ENCODE measurements around the gene OR2AG1.
"Not testable (repeated sequence)": the region's sequence is repeated elsewhere in the genome, so short reads cannot be mapped to it uniquely, and the experiment has no call there.

Gene OR2AG1

DNA sequence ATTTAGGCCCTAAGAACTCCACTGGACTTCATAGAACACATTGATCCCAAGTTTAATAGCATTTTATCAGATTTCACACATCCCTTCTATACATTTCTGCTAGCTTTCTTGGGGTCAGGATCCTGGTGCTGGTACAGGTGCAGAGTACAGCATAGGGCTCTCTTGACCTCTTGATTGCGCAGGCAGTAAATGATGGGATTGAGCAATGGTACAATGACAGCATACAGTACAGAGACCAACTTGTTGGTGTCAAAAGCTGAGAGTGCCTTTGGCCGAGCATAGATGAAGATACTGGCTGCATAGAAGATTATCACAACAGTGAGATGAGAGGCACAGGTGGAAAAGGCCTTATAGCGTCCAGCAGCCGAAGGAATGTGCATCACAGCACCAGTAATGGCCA, 11.8 kb downstream of the OR2AG1 start:
- Histone ChIP-seq H3K79me2 (ENCODE audit: control insufficient read depth, insufficient read depth, low read length, unreplicated experiment) (no peaks in the 10 kb centered on the region), H3K27ac (ENCODE audit: low read depth, low read length) (no peak overlapping the region), H3K4me3 (ENCODE audit: low read depth, low read length) (no peak overlapping the region), H3K36me3 (ENCODE audit: insufficient read depth, low read length) (no peaks in the 10 kb centered on the region), H3K27me3 (ENCODE audit: insufficient read depth, low read length) (peaks cover 22% of the 10 kb centered on the region; the same call in 1 of the 2 replicates), H3K4me1 (ENCODE audit: control insufficient read depth, insufficient read depth, low read length, unreplicated experiment) (no peaks in the 10 kb centered on the region), H2AFZ (ENCODE audit: low read length, unreplicated experiment) (no peak overlapping the region)

DNA sequence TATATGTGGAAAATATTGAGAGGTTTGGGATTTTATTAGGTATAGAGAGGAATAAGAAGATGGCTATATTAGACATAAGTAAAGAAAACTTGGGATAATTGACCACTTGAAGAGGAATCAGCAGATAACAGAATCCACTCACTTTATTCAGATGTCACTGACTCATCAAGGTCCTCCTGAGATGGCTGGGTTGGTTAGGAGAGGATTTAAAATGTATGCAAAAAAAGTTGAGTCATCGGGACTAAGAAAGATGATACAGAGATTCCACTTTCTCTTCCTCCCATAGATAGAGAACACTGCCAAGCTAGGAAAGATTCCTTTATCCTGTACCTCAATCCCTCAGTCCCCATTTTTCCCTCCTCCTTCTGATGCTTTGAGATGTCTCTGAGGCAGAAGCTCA, 16.6 kb downstream of the OR2AG1 start, which contains the start of gene OR6A2:
TSS of gene OR6A2 (minus strand) at position 288 of the 400 bp plus-strand sequence. CDS start 3,981 bp downstream, outside the sequence.
- Histone ChIP-seq H3K79me2 (ENCODE audit: control insufficient read depth, insufficient read depth, low read length, unreplicated experiment) (no peaks in the 10 kb centered on the region), H3K27ac (ENCODE audit: low read depth, low read length) (no peak within 1 kb of the TSS), H3K4me3 (ENCODE audit: low read depth, low read length) (no peak within 1 kb of the TSS)

DNA sequence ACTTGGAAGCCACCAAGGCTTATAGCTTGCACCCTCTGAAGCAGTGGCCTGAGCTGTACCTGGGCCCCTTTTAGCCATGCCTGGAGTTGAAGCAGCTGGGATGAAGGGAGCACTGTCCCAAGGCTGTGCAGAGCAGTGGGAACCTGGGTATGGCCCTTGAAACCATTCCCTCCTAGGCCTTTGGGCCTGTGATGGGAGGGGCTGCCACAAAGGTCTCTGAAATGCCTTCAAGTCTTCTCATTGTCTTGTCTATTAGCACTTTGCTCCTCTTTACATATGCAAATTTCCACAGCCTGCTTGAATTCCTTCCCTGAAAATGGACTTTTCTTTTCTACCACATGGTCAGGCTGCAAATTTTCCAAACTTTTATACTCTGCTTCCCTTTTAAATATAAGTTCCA, 18.3 kb downstream of the OR2AG1 start:
- not testable (repeated sequence) for H2AFZ ChIP-seq (ENCODE audit: low read length, unreplicated experiment); H3K79me2 ChIP-seq (ENCODE audit: control insufficient read depth, insufficient read depth, low read length, unreplicated experiment); H3K27ac ChIP-seq (ENCODE audit: low read depth, low read length); H3K27me3 ChIP-seq (ENCODE audit: insufficient read depth, low read length); H3K4me3 ChIP-seq (ENCODE audit: low read depth, low read length); H3K4me1 ChIP-seq (ENCODE audit: control insufficient read depth, insufficient read depth, low read length, unreplicated experiment); H3K36me3 ChIP-seq (ENCODE audit: insufficient read depth, low read length)

More for the DNA sequence above, 16.6 kb downstream of the OR2AG1 start, which contains the start of gene OR6A2:
- no peaks in the 10 kb centered on the region for H3K36me3 ChIP-seq (ENCODE audit: insufficient read depth, low read length)
- H2AFZ ChIP-seq (ENCODE audit: low read length, unreplicated experiment), result no peak within 1 kb of the TSS
- H3K27me3 ChIP-seq (ENCODE audit: insufficient read depth, low read length), result peaks cover 8% of the 10 kb centered on the region; the same call in 1 of the 2 replicates
- no peaks in the 10 kb centered on the region for H3K4me1 ChIP-seq (ENCODE audit: control insufficient read depth, insufficient read depth, low read length, unreplicated experiment)

DNA sequence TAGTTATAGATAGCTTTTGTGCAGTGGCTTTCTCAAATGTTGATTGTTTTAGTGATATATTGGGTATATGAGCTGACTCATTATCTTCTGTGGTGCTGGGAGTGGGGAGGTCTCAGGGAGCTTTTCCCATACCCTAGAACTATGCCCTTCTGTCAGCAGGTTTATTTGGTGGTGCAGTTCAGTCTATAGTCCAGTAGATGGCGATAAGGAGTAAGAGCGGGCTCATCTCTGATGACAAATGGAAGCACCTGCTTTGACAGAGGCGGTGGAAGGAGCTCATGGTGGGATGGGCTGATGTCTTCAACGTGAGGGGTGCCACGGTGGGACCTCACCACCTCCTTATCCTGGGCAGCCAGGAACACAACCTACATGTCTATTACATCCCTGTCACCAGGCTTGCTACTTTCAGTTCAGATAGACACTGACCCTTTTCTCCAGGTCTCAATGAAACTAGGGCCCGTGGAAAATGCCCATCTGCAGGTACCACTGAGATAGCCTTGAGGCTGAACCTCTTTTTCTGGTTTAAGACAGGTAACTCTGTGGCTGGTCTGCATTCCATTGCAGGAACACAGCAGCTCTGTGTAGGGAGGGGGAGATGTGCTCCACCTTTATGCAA, 29.7 kb downstream of the OR2AG1 start:
- Histone ChIP-seq H3K27ac (ENCODE audit: low read depth, low read length) (no peak overlapping the region), H3K79me2 (ENCODE audit: control insufficient read depth, insufficient read depth, low read length, unreplicated experiment) (no peaks in the 10 kb centered on the region), H2AFZ (ENCODE audit: low read length, unreplicated experiment) (no peak overlapping the region), H3K36me3 (ENCODE audit: insufficient read depth, low read length) (no peaks in the 10 kb centered on the region), H3K4me1 (ENCODE audit: control insufficient read depth, insufficient read depth, low read length, unreplicated experiment) (no peaks in the 10 kb centered on the region), H3K27me3 (ENCODE audit: insufficient read depth, low read length) (peaks cover 4% of the 10 kb centered on the region; the same call in 1 of the 2 replicates), H3K4me3 (ENCODE audit: low read depth, low read length) (no peak overlapping the region)

DNA sequence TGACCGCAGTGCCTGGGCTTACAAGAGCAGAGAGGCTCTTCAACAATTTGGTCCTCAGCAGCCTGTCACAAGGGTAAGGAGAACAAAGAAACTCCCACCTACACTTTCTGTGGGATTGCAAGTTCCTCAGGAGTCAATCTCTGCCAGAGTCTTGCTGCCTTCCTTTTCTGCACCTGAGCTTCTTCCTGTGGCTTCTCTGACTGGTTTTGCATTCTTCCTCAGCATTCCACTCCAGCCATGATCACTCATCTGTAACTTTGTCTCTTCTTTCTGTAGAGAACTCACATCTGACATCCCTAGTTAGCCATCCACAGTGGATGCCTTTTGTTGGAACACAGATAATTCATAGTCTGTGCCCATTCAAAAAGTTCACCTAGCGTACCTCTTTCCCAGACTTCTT, 30.8 kb downstream of the OR2AG1 start:
- no peaks in the 10 kb centered on the region for H3K4me1 ChIP-seq (ENCODE audit: control insufficient read depth, insufficient read depth, low read length, unreplicated experiment)
- no peak overlapping the region for H3K4me3 ChIP-seq (ENCODE audit: low read depth, low read length)
- no peak overlapping the region for H3K27ac ChIP-seq (ENCODE audit: low read depth, low read length)
- H3K79me2 ChIP-seq (ENCODE audit: control insufficient read depth, insufficient read depth, low read length, unreplicated experiment), result no peaks in the 10 kb centered on the region
- H3K36me3 ChIP-seq (ENCODE audit: insufficient read depth, low read length), result no peaks in the 10 kb centered on the region
- peaks cover 4% of the 10 kb centered on the region; the same call in 1 of the 2 replicates for H3K27me3 ChIP-seq (ENCODE audit: insufficient read depth, low read length)
- H2AFZ ChIP-seq (ENCODE audit: low read length, unreplicated experiment), result no peak overlapping the region

DNA sequence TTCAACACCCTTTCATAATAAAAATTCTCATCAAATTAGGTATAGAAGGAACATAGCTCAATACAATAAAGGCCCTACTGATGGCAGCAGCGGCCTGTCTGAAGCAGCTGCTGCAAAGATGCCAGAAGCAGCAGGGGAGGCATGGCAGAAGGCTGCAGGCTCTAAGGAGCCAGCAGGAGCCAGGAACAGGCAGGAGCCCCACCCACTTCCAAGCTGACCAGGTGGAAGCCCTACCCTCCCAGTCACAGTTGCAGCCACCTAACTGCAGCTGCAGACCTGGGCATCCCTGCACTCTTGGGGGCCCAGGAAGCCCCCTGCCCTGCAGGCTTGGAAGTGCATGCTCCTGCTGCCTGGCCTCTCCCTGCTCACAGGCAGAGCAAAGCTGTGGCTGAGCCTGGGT, 34.9 kb downstream of the OR2AG1 start:
- Histone ChIP-seq H3K27me3 (ENCODE audit: insufficient read depth, low read length) (peaks cover 4% of the 10 kb centered on the region; the same call in 1 of the 2 replicates), H3K36me3 (ENCODE audit: insufficient read depth, low read length) (no peaks in the 10 kb centered on the region), H2AFZ (ENCODE audit: low read length, unreplicated experiment) (no peak overlapping the region), H3K4me1 (ENCODE audit: control insufficient read depth, insufficient read depth, low read length, unreplicated experiment) (no peaks in the 10 kb centered on the region), H3K79me2 (ENCODE audit: control insufficient read depth, insufficient read depth, low read length, unreplicated experiment) (no peaks in the 10 kb centered on the region), H3K4me3 (ENCODE audit: low read depth, low read length) (no peak overlapping the region), H3K27ac (ENCODE audit: low read depth, low read length) (no peak overlapping the region)

DNA sequence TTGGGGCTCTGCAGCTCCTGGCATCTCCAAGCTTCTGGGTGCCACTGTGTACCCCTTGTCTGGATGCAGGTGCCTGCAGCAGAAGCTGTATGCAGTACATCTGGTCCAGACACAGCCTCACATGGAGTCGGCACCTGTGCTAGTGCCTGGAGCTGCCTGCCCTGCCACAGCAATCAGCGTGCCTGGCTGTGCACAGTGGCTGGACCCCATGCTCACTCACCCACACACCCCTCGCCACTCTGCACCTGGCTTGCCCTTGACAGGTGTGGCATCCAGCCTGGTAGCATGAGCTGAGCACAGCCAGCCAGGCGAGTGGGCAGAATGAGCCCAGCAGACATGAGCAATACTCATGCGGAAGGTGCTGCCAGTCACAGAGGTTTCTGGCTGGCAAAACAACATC, 36.1 kb downstream of the OR2AG1 start:
- H3K79me2 ChIP-seq (ENCODE audit: control insufficient read depth, insufficient read depth, low read length, unreplicated experiment), result no peaks in the 10 kb centered on the region
- no peak overlapping the region for H2AFZ ChIP-seq (ENCODE audit: low read length, unreplicated experiment)
- H3K4me3 ChIP-seq (ENCODE audit: low read depth, low read length), result no peak overlapping the region
- peaks cover 4% of the 10 kb centered on the region; the same call in 1 of the 2 replicates for H3K27me3 ChIP-seq (ENCODE audit: insufficient read depth, low read length)
- H3K4me1 ChIP-seq (ENCODE audit: control insufficient read depth, insufficient read depth, low read length, unreplicated experiment), result no peaks in the 10 kb centered on the region
- no peak overlapping the region for H3K27ac ChIP-seq (ENCODE audit: low read depth, low read length)
- H3K36me3 ChIP-seq (ENCODE audit: insufficient read depth, low read length), result no peaks in the 10 kb centered on the region

DNA sequence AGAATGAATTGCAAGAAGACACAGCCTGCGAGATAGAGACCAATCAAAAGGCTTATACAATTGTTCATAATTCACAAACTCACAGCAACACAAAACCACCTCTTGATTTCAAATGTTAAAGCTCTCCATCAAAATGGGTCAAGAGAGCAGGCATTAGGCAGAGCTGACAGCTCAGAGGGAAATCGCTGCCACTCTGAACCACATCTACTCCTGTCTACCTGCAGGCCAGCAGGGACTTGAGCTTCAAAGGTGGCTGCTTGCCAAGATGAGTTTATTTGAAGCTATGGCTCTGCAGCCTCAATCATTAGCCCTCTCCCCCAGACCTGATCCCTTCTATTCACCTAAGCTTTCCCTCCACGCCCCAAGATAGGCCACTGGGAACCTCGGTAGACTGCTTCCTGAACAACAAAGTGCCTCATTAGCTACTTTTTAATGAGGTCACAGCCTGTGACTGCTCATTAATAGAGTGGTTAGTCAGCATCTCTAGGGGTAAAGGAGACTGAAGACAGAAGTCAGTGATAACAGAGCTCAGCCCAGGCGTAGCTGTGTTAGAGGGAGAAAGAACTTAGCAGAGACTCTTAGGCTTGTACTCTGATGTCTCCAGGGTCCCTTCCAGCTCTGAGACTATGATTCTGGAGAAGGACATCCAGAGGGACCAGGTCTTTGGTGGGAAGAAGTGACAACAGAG, 41.5 kb downstream of the OR2AG1 start:
- Histone ChIP-seq H3K27me3 (ENCODE audit: insufficient read depth, low read length) (peaks cover 6% of the 10 kb centered on the region), H3K79me2 (ENCODE audit: control insufficient read depth, insufficient read depth, low read length, unreplicated experiment) (no peaks in the 10 kb centered on the region), H3K27ac (ENCODE audit: low read depth, low read length) (no peak overlapping the region), H2AFZ (ENCODE audit: low read length, unreplicated experiment) (no peak overlapping the region), H3K36me3 (ENCODE audit: insufficient read depth, low read length) (no peaks in the 10 kb centered on the region), H3K4me1 (ENCODE audit: control insufficient read depth, insufficient read depth, low read length, unreplicated experiment) (no peaks in the 10 kb centered on the region), H3K4me3 (ENCODE audit: low read depth, low read length) (no peak overlapping the region)

DNA sequence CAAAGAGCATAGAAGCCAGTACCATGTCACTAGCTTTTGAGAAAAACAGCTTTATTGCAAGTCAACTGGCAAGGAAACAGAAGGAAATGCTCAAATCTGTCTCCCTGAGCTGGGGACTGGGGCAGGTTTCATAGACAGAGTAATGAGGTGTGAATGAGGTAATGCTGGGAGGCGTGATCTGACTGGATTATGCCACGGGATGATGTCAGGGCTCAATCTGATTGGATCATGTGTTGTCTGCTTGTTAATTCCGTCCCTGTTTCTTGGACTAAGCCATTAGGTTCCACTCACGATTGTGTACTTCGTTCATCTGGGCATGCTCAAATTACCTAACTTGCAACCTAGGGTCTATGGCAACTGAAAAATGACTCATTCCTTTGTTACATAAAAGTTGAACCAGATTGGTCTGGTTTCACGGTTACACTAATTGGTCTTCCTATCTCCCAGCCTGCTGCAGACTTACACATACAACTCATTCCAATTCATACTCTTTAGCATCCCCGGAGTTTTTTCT, 42.5 kb downstream of the OR2AG1 start:
- Histone ChIP-seq H3K27ac (ENCODE audit: low read depth, low read length) (no peak overlapping the region), H3K79me2 (ENCODE audit: control insufficient read depth, insufficient read depth, low read length, unreplicated experiment) (no peaks in the 10 kb centered on the region), H3K4me3 (ENCODE audit: low read depth, low read length) (no peak overlapping the region), H3K27me3 (ENCODE audit: insufficient read depth, low read length) (peaks cover 2% of the 10 kb centered on the region), H3K36me3 (ENCODE audit: insufficient read depth, low read length) (no peaks in the 10 kb centered on the region), H2AFZ (ENCODE audit: low read length, unreplicated experiment) (no peak overlapping the region), H3K4me1 (ENCODE audit: control insufficient read depth, insufficient read depth, low read length, unreplicated experiment) (no peaks in the 10 kb centered on the region)

DNA sequence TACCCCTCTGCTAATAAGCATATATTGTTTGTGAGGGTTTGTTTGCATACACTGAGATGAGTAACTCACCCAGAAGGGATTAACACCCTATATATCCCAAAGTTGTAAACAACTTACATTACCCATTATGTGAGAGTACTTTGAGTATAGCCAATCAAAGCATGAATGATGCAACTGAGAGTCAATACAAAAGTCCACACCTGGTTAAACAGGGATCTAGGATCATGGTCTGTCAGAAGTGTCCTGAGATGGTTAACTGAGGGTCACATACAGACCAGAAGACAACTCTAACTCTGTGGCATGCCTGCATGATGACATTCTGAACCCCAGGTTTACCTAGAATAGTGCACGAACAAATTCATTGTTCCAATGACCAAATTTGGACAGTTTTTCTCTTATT, 45.3 kb downstream of the OR2AG1 start:
- H3K4me1 ChIP-seq (ENCODE audit: control insufficient read depth, insufficient read depth, low read length, unreplicated experiment), result no peaks in the 10 kb centered on the region
- no peak overlapping the region for H3K4me3 ChIP-seq (ENCODE audit: low read depth, low read length)
- H3K27ac ChIP-seq (ENCODE audit: low read depth, low read length), result no peak overlapping the region
- no peaks in the 10 kb centered on the region for H3K36me3 ChIP-seq (ENCODE audit: insufficient read depth, low read length)
- H2AFZ ChIP-seq (ENCODE audit: low read length, unreplicated experiment), result no peak overlapping the region
- H3K27me3 ChIP-seq (ENCODE audit: insufficient read depth, low read length), result peaks cover 2% of the 10 kb centered on the region; the same call in 1 of the 2 replicates
- H3K79me2 ChIP-seq (ENCODE audit: control insufficient read depth, insufficient read depth, low read length, unreplicated experiment), result no peaks in the 10 kb centered on the region

DNA sequence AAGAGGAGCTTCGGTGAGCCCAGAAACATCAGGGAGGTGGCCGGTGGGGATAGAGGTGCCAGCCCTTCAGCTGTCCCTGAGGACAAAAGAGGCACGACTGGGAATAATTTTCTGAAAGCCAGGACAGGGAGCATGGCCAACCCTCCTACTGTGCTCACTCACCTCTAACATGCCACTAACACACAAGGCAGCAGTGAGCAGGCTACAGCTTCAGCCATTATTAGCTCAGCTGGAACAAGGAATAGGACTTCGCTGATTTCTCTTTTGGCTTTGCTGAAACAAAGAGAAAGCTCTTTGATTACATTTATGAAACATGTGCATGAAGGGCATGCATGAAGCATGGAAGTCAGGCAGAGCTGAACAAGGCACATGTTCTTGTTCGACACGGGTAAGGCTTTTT, 50.5 kb downstream of the OR2AG1 start:
- Histone ChIP-seq H3K4me3 (ENCODE audit: low read depth, low read length) (no peak overlapping the region), H2AFZ (ENCODE audit: low read length, unreplicated experiment) (no peak overlapping the region), H3K27ac (ENCODE audit: low read depth, low read length) (no peak overlapping the region), H3K79me2 (ENCODE audit: control insufficient read depth, insufficient read depth, low read length, unreplicated experiment) (no peaks in the 10 kb centered on the region), H3K27me3 (ENCODE audit: insufficient read depth, low read length) (no peaks in the 10 kb centered on the region), H3K4me1 (ENCODE audit: control insufficient read depth, insufficient read depth, low read length, unreplicated experiment) (no peaks in the 10 kb centered on the region), H3K36me3 (ENCODE audit: insufficient read depth, low read length) (no peaks in the 10 kb centered on the region)

Measured in ACC112 (cell line).